H9 (cell line): ENCODE data around the gene GPC6. TPM values are rescaled to one million over a fixed set of nuclear protein-coding genes. Genes with fewer than 3 reads are reported as not detected.

Experiments used
- DNase-seq: peaks from one replicate; pipeline ENCODE4 v3.0.0-alpha.2; 2017
- H2AFZ ChIP-seq: one replicate; pipeline ENCODE4 v1.6.1; 2013; ENCODE audit warnings: mild to moderate bottlenecking, low read length, control low read depth, moderate library complexity
- H2AK5ac ChIP-seq: 2 replicates; pipeline ENCODE4 v1.6.1; 2013; ENCODE audit warnings: low read length, control low read depth, mixed read lengths; ENCODE audit not compliant: insufficient read length
- H2BK120ac ChIP-seq: one replicate; pipeline ENCODE4 v1.6.1; 2013; ENCODE audit warnings: low read depth, mild to moderate bottlenecking, low read length, control low read depth, inconsistent platforms; ENCODE audit not compliant: poor library complexity, severe bottlenecking
- H2BK12ac ChIP-seq: 2 replicates; pipeline ENCODE4 v1.6.1; 2013; ENCODE audit warnings: low read length, control low read depth, mixed read lengths, low read depth; ENCODE audit not compliant: insufficient read length
- H2BK15ac ChIP-seq: 2 replicates; pipeline ENCODE4 v1.6.1; 2013; ENCODE audit warnings: low read depth, low read length, control low read depth
- H2BK20ac ChIP-seq: one replicate; pipeline ENCODE4 v1.6.1; 2013; ENCODE audit warnings: low read depth, mild to moderate bottlenecking, low read length, control low read depth, inconsistent platforms; ENCODE audit not compliant: poor library complexity, severe bottlenecking
- H2BK5ac ChIP-seq: 2 replicates; pipeline ENCODE4 v1.6.1; 2013; ENCODE audit warnings: low read length, control low read depth, mixed read lengths; ENCODE audit not compliant: insufficient read length
- H3K14ac ChIP-seq: 2 replicates; pipeline ENCODE4 v1.6.1; 2013; ENCODE audit warnings: low read length, control low read depth; ENCODE audit not compliant: insufficient read depth
- H3K18ac ChIP-seq: 2 replicates; pipeline ENCODE4 v1.6.1; 2013; ENCODE audit warnings: low read depth, mild to moderate bottlenecking, mixed read lengths, low read length, control low read depth; ENCODE audit not compliant: insufficient read length
- H3K23ac ChIP-seq: 2 replicates; pipeline ENCODE4 v1.6.1; 2013; ENCODE audit warnings: low read length, control low read depth, mixed read lengths, low read depth; ENCODE audit not compliant: insufficient read length
- H3K23me2 ChIP-seq: 2 replicates; pipeline ENCODE4 v1.6.1; 2013; ENCODE audit warnings: low read depth, mild to moderate bottlenecking, mixed read lengths, low read length, control low read depth; ENCODE audit not compliant: insufficient read length, poor library complexity, severe bottlenecking
- H3K27ac ChIP-seq: 2 replicates; pipeline ENCODE4 v1.5.1; 2013; ENCODE audit warnings: low read length, control low read depth, mixed read lengths, low read depth; ENCODE audit not compliant: insufficient read length
- H3K27me3 ChIP-seq: 2 replicates; pipeline ENCODE4 v1.6.1; 2013; ENCODE audit warnings: low read length, control low read depth, inconsistent platforms; ENCODE audit not compliant: insufficient read depth
- H3K4ac ChIP-seq: 2 replicates; pipeline ENCODE4 v1.6.1; 2013; ENCODE audit warnings: low read depth, mild to moderate bottlenecking, control low read depth, inconsistent platforms, low read length, moderate library complexity
- H3K4me1 ChIP-seq: 2 replicates; pipeline ENCODE4 v1.6.1; 2013; ENCODE audit warnings: low read length, control low read depth, inconsistent platforms; ENCODE audit not compliant: insufficient read depth
- H3K4me2 ChIP-seq: 2 replicates; pipeline ENCODE4 v1.6.1; 2013; ENCODE audit warnings: low read length, control low read depth, mixed read lengths; ENCODE audit not compliant: insufficient read length, insufficient read depth
- H3K56ac ChIP-seq: 2 replicates; pipeline ENCODE4 v1.6.1; 2013; ENCODE audit warnings: low read depth, mild to moderate bottlenecking, mixed read lengths, low read length, control low read depth; ENCODE audit not compliant: insufficient read length
- H3K79me1 ChIP-seq: 2 replicates; pipeline ENCODE4 v1.6.1; 2013; ENCODE audit warnings: low read depth, mild to moderate bottlenecking, moderate library complexity, low read length, control low read depth, inconsistent platforms; ENCODE audit not compliant: insufficient read depth, poor library complexity, severe bottlenecking
- H3K79me2 ChIP-seq: 2 replicates; pipeline ENCODE4 v1.6.1; 2013; ENCODE audit warnings: low read length, control low read depth, inconsistent platforms; ENCODE audit not compliant: insufficient read depth
- H3K9ac ChIP-seq: 2 replicates; pipeline ENCODE4 v1.6.1; 2013; ENCODE audit warnings: low read length, control low read depth, mixed read lengths; ENCODE audit not compliant: insufficient read length; ENCODE audit errors: extremely low read depth
- H3K9me3 ChIP-seq: one replicate; pipeline ENCODE4 v1.6.1; 2013; ENCODE audit warnings: low read depth, low read length, inconsistent platforms; ENCODE audit not compliant: control insufficient read depth
- H3T11ph ChIP-seq: one replicate; pipeline ENCODE4 v1.6.1; 2013; ENCODE audit warnings: mild to moderate bottlenecking, low read length, control low read depth, inconsistent platforms
- H4K20me1 ChIP-seq: one replicate; pipeline ENCODE4 v1.6.1; 2013; ENCODE audit not compliant: control insufficient read depth, insufficient read length, insufficient read depth
- H4K5ac ChIP-seq: 2 replicates; pipeline ENCODE4 v1.6.1; 2013; ENCODE audit warnings: low read depth, mild to moderate bottlenecking, mixed read lengths, low read length, control low read depth; ENCODE audit not compliant: insufficient read length
- H4K8ac ChIP-seq: replicated peaks from 2 replicates; pipeline ENCODE4 v1.6.1; 2013; ENCODE audit warnings: low read length, control low read depth, mixed read lengths, low read depth; ENCODE audit not compliant: insufficient read length
- H4K91ac ChIP-seq: 2 replicates; pipeline ENCODE4 v1.6.1; 2013; ENCODE audit warnings: low read depth, mild to moderate bottlenecking, moderate library complexity, mixed read lengths, low read length, control low read depth; ENCODE audit not compliant: insufficient read length
- H3K27ac Mint-ChIP-seq, 3 experiments: 2 replicates in 2 of 3; 3 replicates in 1 of 3; pipeline ENCODE4 v1.8.0; 2020 to 2021; ENCODE audit warnings: mixed read lengths in 3 of 3, mild to moderate bottlenecking in 1 of 3, moderate library complexity in 1 of 3
- H3K27me3 Mint-ChIP-seq: 2 replicates; pipeline ENCODE4 v1.8.0; 2021; ENCODE audit warnings: low read depth, mild to moderate bottlenecking, moderate library complexity, mixed read lengths
- H3K36me3 Mint-ChIP-seq, 3 experiments: 2 replicates in 2 of 3; 3 replicates in 1 of 3; pipeline ENCODE4 v1.8.0; 2020 to 2021; ENCODE audit warnings: low read depth in 3 of 3, mixed read lengths in 3 of 3; ENCODE audit not compliant: insufficient read depth in 1 of 3
- H3K4me1 Mint-ChIP-seq, 2 experiments: 2 replicates each; pipeline ENCODE4 v1.8.0; 2020; ENCODE audit warnings: mixed read lengths in 2 of 2
- H3K4me3 Mint-ChIP-seq, 2 experiments: 2 replicates in 1 of 2; 3 replicates in 1 of 2; pipeline ENCODE4 v1.8.0; 2020 to 2021; ENCODE audit warnings: mild to moderate bottlenecking in 2 of 2, mixed read lengths in 2 of 2, moderate library complexity in 1 of 2
- H3K9me3 Mint-ChIP-seq, 2 experiments: 2 replicates in 1 of 2; 3 replicates in 1 of 2; pipeline ENCODE4 v1.8.0; 2020; ENCODE audit warnings: mild to moderate bottlenecking in 2 of 2, mixed read lengths in 2 of 2, moderate library complexity in 1 of 2
- CTCF ChIP-seq: fragments of 200-600 bp; sonication (generic); conservative IDR thresholded peaks from 3 replicates; pipeline ENCODE4 v1.8.0; 2021; ENCODE audit warnings: antibody characterized with exemption, mild to moderate bottlenecking
- WGBS: extraction: QIAGEN DNeasy Blood & Tissue Kit; methylation state at CpG from one replicate; pipeline ENCODE4 v1.1.7; 2013; ENCODE audit warnings: missing lambda C conversion rate, low lambda C conversion rate, mixed read lengths; ENCODE audit not compliant: insufficient read length; ENCODE audit errors: extremely low coverage; 5-methylcytosine and 5-hydroxymethylcytosine counted together
- total RNA-seq: library from RNA; stranded (reverse); gene quantifications from 2 replicates; pipeline ENCODE4 v1.2.1, GENCODE V29; 2021

The GPC6 gene
- total RNA-seq, 1 experiment from 2014 or later, result 15.6 TPM

DNA sequence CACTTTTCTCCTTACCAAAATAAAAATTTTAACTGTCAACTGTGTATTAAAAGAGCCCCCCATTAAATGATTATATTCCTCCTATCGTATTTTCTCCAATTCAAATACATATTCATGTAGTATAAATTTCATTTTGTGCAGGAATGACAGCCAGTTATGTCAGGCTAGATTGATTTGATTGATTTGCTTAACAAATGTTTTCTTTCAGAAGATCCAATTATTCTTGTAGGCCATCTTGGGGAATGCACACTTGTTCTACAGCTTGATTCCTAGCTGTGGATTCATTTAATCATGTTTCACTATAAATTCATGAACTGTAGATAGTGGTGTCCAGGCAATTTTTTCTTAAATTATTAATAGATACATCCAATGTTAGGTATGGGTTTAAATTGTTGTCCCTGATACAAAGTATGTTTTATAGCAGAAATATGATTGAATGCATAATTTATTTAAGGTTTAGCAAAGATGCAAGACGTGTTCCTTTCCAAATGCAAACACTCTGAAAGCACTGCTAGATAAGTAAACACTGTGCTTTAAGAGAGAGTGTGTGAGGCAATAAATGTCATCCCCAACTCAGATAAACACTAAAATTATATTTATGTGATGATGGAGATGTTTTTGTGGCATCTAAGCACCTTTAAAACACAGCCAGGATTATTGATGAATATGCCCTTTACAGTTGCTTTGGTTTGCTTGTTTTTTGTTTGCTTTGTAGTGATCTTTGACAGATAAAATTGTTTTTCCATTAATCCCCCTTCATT, 721.7 kb downstream of the GPC6 start:
- Mint-ChIP-seq H3K4me3 (no peak overlapping the region), H3K9me3 (no peaks in the 10 kb centered on the region), H3K27me3 (no peaks in the 10 kb centered on the region), H3K4me1 (peaks cover 8 to 11% of the 10 kb centered on the region in 2 experiments), H3K27ac (no peak overlapping the region), H3K36me3 (no peaks in the 10 kb centered on the region)
- Histone ChIP-seq H3K9ac (no peak overlapping the region), H3K79me2 (no peaks in the 10 kb centered on the region), H3K4ac (no peak overlapping the region), H4K91ac (no peak overlapping the region), H4K8ac (no peak overlapping the region), H3K79me1 (no peaks in the 10 kb centered on the region), H3K18ac (no peak overlapping the region), H2AK5ac (no peak overlapping the region), H4K20me1 (no peaks in the 10 kb centered on the region), H3K4me2 (no peak overlapping the region), H2BK12ac (no peak overlapping the region), H4K5ac (no peak overlapping the region), H3T11ph (no peak overlapping the region), H3K14ac (no peak overlapping the region), H3K9me3 (no peaks in the 10 kb centered on the region), H3K23ac (no peak overlapping the region), H2AFZ (no peak overlapping the region), H2BK15ac (no peak overlapping the region), H3K56ac (no peak overlapping the region), H3K27ac (no peak overlapping the region), H2BK20ac (no peak overlapping the region), H3K4me1 (0 out of 2 replicates have a peak, but pooled peaks cover 2% of the 10 kb centered on the region), H3K27me3 (no peaks in the 10 kb centered on the region), H2BK120ac (no peak overlapping the region), H3K23me2 (no peaks in the 10 kb centered on the region), H2BK5ac (no peak overlapping the region)
- no peak for DNase-seq
- TF ChIP-seq CTCF, result no peak
- WGBS, result 100% methylated on average over 1 of the region's 2 CpGs
